Stimulated activated CD4-positive, alpha-beta T cell treated with anti-CD3 and anti-CD28 coated beads, Interleukin-4, amount 100 ng/mL, for 1 hour (primary cell): ENCODE results near the gene PDE8B.

Experiments
- DNase-seq: peaks from one replicate; pipeline ENCODE4 v3.0.0-alpha.2; 2020

PDE8B gene

DNA sequence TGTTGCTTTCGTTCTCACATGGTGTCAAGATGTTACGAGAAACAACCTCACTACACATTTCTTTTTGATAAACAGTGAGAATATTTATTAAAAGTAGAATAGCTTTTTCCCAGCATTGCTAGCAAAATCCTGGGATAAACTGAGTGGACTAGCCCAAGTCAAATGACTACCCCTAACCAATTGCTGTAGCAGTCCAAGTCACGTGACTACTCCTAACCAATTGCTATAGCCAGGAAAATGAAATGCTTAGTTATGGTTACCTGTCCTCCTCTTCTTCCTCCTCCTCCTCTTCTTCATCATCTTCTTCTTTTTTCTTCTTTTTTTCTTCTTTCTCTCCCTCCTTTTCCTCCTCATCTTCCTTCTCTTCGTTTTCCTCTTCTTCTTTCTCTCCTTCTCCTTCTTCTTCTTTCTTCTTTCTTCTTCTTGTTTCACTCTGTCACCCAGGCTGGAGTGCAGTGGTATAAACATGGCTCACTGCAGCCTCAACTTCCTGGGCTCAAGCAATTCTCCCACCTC lies 85.4 kb downstream of the PDE8B start:
- no peak for DNase-seq

DNA sequence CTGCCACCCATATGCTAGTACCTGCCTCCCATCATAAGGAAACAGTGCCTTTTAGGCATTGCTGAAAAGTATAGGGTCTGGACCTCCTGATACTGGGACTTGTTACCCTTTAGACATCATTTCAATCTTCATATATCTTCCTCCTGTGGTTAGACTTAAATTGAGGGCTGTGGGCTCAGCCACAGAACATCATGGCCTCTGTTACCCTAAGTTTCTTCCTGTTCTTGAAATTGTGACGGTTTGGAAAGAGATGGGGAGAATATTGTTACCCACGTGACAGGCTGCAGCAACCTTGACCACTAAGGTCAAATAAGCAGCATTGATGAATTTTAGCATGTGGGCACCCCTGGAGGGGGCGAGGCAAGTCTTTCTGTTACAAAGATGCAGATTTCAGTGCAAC lies 87.7 kb downstream of the PDE8B start:
- no peak for DNase-seq

DNA sequence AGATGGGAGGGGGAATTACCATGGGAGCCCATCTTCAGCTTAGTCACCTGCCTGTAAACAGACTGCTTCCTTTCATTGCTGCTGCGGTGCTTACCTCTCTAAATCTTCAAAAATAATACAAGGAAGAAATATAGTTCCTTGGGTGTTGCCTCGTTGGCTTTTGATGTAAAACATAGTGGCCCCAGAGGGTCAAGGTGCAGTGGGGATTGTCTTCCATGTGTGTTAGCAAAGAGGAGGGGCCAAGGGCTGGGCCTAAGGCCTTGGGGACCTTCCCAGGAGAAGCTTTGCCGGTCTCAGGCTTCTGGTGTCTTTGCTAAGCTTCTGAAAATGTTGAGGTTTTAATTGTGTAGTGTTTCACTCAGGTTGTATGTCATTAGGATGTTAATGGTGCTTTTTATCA lies 90.0 kb downstream of the PDE8B start:
- DNase-seq = no peak

DNA sequence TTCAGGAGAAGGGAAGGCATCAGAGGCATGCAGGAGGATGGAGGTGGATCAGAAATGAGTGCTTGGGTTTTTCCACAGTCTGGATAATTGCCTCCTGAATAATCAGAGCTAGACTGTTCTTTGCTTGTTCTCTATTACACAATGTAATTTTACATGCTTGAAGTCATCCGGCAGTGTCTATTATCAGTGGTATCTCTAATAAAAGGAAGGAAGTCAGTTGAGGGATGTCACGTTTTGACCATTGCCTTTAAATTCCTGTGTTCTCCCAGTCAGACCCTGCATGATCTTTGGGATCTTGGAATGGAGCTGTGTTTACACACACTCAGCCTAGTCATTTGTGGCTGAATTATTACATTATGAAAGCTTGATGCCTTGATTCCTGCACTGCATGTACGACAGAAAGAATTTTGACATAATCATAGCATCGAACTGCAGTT lies 91.0 kb downstream of the PDE8B start:
- no peak for DNase-seq

DNA sequence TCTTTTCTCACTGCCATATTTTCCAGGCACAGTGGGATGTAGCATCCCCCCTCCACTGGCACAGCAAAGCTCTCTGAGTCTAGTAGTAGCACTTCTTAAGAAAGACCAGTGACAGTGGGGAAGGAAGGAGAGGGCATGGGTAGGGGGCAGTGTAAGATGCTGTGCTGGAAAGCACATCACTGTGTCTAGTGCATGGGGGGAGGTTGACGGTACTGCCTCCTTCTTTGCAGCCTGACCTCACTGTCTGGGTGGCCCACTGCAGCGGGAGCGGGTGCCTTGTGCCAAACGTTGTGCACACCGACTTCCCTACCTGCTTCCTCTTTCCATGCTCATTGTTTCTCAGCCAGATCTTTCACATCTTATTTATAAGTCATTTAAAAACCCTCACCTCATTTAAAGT lies 91.8 kb downstream of the PDE8B start:
- no peak for DNase-seq

DNA sequence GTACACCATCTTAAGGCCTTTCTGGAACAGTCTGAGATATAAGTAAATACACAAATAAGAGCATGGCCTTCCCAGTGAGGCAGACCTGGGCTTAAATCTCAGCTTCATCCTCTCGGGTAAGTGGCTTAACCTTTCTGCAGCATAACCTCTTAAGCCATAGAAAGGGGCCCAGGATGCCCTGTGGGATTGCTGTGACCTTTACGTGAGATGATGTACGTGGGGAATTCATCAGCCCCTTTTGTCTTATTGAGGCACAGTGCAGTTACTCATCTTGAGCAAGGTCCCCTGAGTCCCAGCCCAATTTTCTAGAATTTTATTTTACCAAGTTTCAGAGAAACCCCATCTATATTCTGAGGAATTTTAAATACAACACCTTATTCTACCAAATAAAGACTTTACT lies 92.2 kb downstream of the PDE8B start:
- no peak for DNase-seq

DNA sequence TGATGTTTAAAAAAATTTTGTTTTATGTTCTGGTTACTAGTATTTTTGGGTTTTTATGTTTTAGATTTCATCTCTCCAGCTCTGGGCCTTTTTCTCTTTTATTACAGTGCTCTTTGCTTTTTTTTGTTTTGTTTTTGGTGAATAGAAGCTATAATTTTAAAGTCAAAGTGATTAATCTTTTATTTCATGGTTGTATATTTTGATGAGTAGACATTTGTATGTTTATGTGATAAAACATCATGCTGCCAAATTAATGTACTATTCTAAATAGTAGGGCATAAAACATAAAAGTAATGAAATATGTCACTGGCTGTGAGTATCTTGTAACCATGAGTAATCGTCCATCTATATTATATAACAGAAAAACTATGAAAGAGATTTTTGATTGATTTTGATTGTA lies 93.9 kb downstream of the PDE8B start:
- DNase-seq = no peak

DNA sequence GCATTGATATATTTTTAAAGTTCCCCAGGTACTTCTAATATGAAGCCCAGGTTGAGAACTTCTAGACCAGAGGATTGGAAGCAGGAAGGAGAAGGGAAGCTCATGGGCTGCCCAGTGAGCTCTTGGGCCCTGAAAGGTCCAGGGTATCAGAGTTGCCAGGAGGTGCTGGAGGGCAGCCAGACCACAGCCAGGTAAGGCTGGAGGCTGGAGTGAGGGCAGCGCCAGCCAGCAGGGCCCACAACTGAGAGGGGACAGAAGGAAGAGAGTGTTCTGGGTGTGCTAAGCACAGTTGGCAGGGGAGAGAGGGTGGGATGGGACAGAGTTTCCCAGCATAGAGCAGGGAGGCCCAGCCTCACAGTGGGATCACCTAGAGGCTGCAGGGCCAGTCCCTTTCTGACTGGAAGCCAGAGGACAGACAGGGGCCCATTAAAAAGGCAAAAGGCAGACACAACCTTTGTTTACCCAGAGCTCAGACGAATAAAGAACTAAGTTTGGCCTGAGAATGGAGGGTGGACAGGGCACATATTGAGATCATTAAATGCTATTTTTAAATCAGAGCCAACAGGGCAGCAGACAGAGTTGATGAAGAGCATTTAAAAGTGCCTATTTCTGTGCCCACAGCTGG lies 94.9 kb downstream of the PDE8B start:
- no peak for DNase-seq

DNA sequence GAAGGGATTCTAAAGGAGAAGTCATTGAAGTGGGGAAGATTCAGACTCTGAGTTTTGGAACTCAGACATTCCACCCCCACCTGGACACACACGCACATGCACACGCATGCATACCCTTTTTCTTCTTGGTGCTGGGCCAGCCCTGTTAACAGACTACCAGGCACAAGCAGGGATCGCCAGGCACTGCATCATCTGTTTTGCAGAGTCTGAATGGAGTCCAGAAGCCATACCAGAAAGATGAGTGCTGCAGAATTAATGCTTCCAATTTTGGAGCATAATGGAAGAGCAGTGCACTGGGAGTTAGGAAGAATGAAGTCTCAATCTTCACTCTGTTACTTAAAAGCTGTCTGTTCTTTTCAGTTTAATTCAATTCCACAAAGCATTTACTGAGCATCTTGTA lies 95.5 kb downstream of the PDE8B start:
- DNase-seq = no peak

DNA sequence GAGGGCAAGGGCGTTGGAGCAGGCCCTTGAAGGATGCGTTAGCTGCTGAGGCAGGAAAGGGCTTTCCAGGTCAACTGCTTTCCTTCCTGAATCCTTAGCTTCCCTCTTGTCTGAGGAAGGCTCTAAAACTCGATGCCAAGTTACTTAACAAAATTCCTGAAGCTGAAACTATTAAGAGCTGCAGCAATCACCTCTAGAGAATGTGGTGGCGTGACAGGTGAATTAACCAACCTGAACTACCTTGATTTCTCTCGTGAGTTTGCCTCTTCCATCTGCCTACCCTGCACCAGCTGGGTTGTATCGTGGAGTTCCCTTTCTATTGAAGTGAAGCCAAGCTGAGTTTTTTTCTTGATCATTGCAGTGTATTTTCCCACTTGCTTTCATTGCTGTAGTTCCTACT lies 96.1 kb downstream of the PDE8B start:
- no peak for DNase-seq

DNA sequence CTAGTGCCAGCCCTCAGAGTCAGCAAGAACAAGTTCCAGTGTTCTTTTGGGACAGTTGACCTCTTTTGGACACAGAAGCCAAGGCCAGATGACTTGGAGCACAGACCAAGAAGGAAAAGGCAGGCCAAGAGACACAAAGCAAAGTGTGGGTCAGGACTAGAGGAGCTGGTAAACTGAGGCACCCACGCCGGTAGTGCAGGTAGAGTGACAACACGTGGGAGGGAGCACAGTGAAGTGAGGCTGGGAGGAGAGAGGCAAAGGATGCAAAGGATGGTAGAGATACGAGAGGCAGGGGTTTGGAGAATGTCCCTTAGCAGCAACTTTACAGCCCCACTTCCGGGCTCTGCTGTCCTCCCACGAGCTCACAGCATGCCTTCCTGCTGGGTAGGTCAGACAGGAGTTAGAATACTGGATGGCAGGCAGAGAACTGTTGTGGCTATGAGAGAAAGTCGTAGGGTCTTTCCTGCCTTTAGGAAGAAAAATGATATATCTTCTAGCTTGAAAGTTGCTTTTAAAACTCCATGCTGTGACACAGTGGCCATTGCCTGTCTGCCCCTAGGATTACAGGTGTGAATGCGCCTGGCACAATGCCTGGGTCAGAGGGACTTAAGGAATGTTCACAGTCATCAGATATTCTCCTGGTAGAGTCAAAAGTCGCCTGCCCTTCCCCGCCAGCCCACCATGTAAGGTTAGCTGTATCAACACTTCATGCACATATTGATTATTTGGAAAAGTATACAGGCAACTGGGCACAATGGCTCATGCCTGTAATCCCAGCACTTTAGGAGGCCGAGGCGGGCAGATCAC lies 97.9 kb downstream of the PDE8B start:
- DNase-seq = no peak

DNA sequence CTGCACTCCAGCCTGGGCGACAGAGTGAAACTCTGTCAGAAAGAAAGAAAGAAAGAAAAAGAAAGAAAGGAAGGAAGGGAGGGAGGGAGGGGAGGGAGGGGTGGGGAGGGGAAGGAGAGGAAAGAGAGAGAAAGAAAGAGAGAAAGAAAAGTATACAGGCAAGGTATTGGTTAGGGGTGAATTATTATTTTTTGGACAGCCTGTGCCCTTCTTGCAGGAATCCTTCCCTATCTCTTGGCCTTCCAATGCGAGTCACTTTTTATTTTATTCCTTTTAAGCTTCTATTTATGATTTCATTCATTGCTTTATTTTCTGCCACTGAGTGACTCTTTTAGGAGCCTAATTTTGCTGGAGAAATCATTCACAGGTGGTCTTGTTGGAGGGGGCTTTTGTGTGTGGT lies 98.7 kb downstream of the PDE8B start:
- DNase-seq = no peak

DNA sequence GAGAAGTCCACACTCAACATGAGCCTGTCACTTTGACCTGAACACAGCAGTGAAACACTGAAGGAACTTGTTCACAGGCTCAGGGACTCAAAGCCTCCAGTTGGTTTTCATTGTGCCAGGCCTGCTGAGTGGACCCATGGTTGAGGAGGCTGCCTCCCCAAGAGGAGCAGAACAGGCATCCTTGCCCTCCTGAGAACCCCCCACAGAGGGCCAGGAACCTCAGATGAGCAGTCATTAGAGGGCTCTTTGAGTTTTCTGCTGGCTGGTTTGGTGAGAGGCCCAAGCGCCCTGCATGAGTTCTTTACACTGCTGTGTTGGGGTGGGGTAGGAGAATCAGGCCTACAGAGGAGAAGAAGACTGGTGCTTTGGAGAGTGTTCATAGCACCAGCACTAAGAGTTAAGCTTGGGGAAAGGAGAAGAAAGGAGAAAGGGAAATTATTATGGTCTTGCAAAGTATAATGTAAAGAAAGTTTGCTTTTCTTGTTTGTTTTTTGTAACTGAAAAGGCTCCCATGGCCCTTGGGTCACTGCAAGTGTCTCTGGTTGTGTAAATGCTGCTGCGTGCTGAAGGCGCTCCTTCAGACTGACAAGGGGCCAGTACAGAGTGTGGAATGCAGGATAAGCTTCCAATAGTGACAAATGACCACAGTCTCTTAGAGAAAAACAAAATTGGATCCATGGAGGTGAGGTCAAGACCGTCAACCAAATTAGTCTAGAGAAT lies 100.2 kb downstream of the PDE8B start:
- no peak for DNase-seq

DNA sequence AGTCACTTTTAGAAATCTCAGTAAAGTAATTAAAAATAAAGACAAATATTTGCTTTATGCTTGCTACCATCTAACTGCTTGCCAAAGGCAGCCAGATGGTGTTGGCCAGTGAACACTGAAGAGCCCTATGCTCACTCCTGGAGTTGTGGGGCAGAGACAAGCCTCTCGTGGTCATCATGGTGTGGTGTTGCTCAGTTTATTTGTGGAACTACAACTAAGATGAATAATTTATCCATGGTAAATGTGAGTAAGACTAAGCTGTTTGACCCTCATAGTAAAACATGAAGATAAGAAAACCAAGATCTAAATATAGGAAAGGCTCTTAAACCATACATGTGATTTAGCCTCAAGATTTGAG lies 100.7 kb downstream of the PDE8B start:
- no peak for DNase-seq

DNA sequence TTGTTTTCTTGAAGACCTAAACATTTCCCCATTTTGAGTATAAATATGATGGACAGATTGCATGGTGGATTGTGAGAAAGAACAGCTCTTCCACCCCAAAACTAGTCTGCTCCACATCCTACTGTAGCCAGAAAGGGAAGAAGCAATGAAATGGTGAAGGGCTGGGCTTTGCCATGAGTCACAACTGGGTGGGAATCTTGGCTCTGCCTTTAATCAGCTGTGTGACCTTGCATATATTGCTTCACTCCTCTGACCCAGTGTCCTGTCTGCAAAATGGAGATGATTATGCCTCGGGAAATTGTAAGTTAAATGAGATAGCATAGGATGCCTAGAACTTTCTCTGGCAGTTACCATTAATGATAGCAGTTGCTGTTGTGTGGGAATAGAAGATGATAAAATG lies 101.9 kb downstream of the PDE8B start:
- DNase-seq = no peak

DNA sequence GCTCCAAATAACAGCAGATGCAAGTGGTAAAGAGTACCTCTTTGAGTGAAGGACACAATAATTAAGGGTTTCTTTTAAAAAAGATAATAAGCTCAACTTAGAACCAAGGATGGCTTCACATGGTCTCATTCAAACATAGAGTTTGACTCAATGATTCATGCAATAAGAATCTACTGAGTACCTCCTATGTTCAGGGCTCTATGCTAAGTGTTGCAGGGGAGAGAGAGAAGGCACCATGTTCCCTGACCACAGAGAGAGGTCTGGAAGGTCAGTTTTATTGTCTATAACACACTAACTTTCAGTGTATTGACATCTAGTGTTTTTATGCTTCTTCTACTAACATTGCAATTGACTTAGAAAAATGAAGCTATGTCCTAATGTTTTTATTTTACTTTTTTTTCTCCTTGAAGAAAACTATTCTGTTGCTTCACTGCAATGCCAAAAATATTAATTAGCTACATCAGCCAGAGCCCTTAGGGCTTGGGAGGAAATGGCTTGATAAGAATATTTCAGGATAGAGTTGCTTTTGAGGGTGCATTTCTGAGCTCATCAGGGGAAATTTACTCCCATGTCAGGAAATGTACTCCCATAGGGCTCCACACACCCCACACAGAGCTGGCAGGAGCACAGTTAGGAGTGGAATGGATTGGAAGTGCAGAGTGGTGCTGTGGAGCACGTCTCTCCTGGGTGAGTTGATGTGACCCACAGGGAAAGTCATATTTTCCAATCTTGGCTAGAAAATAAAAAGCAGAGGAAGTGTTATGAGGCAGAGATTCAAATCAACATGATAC lies 106.6 kb downstream of the PDE8B start:
- DNase-seq = no peak

DNA sequence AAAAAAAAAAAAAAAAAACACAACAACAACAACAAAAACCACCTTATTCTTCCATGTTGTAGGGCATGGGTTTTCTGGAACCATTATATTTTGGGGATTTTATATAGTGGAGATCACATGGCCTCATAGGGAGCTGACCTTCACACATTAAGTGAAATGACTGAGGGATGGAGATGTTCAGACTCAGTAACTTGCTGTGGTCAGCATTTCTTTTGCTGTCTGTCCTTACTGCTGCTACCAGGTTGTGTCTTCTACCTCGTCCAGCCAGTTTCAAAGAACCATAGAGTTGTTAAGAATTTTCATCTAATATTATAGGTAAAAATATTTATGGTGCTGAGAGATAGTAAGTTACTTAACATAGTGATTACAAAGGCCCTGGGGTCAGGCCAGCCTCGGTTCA lies 107.6 kb downstream of the PDE8B start:
- DNase-seq = no peak

DNA sequence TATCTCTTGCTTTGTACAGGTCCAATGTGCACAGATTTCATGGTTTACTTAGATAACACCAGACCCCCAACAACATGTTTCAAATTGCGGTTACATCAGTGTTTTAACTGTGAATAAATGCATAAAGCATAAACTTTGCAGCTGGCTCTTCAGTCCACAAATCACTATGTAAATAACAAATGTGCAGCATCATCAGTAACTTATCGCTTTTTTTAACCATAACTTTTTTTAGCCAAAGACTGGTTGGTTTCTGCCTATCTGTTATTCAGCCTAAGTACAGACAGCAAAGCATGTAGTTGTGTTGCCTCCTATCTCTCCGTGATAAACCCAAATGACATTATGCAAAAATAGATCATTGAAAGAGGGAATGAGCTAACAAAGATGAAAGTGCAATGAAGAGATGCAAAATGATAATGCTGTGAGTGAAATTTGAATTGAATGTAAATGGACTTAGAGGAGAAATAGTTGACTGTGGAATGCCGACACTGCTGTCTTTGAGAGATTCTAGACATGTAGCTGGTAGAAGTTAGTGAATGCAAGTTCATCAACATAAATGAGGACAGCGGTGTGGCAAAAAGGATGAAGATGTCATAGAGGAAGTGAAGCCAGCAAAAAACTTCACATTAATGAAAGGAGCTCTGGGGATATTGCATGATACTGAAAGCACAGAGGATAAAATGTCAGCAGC lies 108.8 kb downstream of the PDE8B start:
- DNase-seq = no peak

DNA sequence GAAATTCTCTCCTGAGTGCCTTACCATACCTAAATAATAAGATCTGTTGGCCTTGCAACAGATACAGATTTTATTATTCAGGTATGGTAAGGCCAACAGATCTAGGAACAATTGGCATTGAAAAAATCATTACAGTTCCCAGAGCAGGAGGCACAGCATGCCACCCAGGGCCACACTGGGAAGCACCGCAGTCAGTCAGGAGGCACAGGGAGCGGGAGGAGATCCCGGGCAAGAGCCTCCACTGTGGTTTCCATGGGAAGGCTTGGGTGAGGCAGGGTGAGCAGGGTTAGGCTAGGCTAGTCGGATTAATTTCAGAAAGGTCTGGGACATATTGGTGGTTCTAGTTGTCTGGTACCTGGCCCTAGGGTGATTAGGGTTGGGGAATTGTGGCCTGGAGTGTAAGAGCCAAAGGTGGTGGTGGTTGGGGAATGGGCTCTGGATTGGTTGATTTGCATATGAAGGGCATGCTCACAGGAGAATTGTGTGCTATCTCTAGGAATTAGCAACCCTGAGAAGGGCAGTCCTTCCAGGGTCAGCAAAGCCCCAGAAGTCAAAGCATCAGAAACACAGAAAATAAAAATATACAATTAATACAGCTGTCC lies 111.4 kb downstream of the PDE8B start:
- no peak for DNase-seq

DNA sequence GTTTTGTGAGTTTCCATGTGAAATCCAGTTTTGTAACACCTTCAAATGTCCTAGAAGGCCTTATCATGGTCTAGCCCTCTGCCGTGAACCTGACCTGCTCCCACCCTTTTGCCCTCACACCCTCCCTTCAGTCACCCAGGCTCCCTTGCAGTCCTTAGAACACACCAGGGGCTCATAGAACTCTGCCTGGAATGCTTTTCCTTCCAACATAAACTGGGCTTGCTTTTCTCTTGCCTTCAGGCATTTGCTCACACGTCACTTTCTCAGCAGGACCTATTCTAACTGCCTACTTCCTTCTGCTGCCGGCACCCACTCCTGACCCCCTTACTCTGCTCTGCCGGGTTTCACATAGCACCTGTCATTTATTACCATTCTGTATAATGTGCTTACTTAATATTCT lies 111.9 kb downstream of the PDE8B start:
- no peak for DNase-seq

DNA sequence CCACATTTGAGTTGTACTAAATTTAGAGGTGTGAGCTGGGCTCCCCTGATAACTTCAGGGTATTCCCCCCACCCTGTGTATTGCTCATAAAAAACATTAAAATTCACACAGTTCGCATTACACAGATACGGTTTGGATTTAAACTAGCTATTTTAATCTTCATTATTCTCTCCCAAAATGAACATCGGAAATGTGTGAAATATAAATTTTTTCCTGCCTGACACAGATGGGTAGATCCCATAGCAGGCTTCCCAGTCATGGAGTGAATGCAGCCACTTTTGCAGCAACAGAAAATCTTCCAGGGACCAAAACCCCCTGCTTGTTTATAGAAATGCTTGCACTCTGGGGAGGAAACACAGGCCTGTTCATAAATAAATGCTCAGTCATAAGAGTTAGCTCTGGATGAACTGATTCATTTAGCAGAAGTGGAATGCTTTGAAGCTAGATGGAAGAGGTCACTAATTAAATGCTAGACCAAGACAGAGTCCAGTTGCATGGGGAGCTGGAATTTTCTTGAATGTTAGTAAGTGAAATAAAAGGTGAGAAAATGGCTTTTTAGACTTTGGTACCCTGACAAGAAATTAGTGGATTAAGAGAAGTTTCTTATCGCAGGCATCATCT lies 115.6 kb downstream of the PDE8B start:
- DNase-seq = no peak
